ENCODE measurements around the gene PPP1R10. TPM values are rescaled to one million over a fixed set of nuclear protein-coding genes. Genes with fewer than 3 reads are reported as not detected.

The PPP1R10 gene
- total and polyA plus RNA-seq, 2 of the 13 experiments (the other 11 are each of a cell fraction or from before 2014, with no cell fraction given) = 26.3 to 38.4 TPM

GRCh38 chr6:30646450-30647241 lies 29.6 kb upstream of the PPP1R10 start, which contains the start of gene C6orf136 (continued):
- TF ChIP-seq ZNF513 (CRISPR knock-in tag; conservative IDR thresholded peaks at IDR 0.05) (no peak), MYNN (CRISPR knock-in tag; IDR thresholded peaks at IDR 0.05; ENCODE audit: low read depth) (peak; percentile 82; the same call in 1 of the 2 replicates), MAF1 (CRISPR knock-in tag; IDR thresholded peaks at IDR 0.05; ENCODE audit: borderline replicate concordance) (no peak), TP53 (CRISPR knock-in tag; conservative IDR thresholded peaks at IDR 0.05) (no peak), MAZ (IDR thresholded peaks at IDR 0.05; ENCODE audit: borderline replicate concordance, low read depth, low read length) (peak; percentile 82; the same call in 1 of the 2 replicates), MAZ (CRISPR knock-in tag; IDR thresholded peaks at IDR 0.05; ENCODE audit: low read depth) (no peak), ATM (IDR thresholded peaks at IDR 0.05; ENCODE audit: borderline replicate concordance) (no peak), PHF21A (CRISPR knock-in tag; IDR thresholded peaks at IDR 0.05) (no peak), ZFP37 (CRISPR knock-in tag; IDR thresholded peaks at IDR 0.05; ENCODE audit: borderline replicate concordance) (no peak), AGO2 (optimal IDR thresholded peaks at IDR 0.05; ENCODE audit: low read depth, low read length) (no peak), ZNF850 (CRISPR knock-in tag; conservative IDR thresholded peaks at IDR 0.05) (no peak), PPARG (CRISPR knock-in tag; conservative IDR thresholded peaks at IDR 0.05) (no peak), DNMT3B (CRISPR knock-in tag; conservative IDR thresholded peaks at IDR 0.05) (no peak; the same call in 1 of the 2 replicates), SP2 (CRISPR knock-in tag; IDR thresholded peaks at IDR 0.05) (no peak), ZNF484 (CRISPR knock-in tag; IDR thresholded peaks at IDR 0.05; ENCODE audit: borderline replicate concordance, low read depth) (no peak)
- TF ChIP-seq, protein P1, sequence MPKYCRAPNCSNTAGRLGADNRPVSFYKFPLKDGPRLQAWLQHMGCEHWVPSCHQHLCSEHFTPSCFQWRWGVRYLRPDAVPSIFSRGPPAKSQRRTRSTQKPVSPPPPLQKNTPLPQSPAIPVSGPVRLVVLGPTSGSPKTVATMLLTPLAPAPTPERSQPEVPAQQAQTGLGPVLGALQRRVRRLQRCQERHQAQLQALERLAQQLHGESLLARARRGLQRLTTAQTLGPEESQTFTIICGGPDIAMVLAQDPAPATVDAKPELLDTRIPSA (CRISPR knock-in tag; IDR thresholded peaks at IDR 0.05; ENCODE audit: borderline replicate concordance) = peak; percentile 6; the same call in 1 of the 2 replicates
- TF ChIP-seq, protein P2, sequence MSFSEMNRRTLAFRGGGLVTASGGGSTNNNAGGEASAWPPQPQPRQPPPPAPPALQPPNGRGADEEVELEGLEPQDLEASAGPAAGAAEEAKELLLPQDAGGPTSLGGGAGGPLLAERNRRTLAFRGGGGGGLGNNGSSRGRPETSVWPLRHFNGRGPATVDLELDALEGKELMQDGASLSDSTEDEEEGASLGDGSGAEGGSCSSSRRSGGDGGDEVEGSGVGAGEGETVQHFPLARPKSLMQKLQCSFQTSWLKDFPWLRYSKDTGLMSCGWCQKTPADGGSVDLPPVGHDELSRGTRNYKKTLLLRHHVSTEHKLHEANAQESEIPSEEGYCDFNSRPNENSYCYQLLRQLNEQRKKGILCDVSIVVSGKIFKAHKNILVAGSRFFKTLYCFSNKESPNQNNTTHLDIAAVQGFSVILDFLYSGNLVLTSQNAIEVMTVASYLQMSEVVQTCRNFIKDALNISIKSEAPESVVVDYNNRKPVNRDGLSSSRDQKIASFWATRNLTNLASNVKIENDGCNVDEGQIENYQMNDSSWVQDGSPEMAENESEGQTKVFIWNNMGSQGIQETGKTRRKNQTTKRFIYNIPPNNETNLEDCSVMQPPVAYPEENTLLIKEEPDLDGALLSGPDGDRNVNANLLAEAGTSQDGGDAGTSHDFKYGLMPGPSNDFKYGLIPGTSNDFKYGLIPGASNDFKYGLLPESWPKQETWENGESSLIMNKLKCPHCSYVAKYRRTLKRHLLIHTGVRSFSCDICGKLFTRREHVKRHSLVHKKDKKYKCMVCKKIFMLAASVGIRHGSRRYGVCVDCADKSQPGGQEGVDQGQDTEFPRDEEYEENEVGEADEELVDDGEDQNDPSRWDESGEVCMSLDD (CRISPR knock-in tag; IDR thresholded peaks at IDR 0.05; ENCODE audit: borderline replicate concordance) = no peak
- TF ChIP-seq, protein P3, sequence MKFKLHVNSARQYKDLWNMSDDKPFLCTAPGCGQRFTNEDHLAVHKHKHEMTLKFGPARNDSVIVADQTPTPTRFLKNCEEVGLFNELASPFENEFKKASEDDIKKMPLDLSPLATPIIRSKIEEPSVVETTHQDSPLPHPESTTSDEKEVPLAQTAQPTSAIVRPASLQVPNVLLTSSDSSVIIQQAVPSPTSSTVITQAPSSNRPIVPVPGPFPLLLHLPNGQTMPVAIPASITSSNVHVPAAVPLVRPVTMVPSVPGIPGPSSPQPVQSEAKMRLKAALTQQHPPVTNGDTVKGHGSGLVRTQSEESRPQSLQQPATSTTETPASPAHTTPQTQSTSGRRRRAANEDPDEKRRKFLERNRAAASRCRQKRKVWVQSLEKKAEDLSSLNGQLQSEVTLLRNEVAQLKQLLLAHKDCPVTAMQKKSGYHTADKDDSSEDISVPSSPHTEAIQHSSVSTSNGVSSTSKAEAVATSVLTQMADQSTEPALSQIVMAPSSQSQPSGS (CRISPR knock-in tag; IDR thresholded peaks at IDR 0.05) = no peak
- TF ChIP-seq, protein P4, sequence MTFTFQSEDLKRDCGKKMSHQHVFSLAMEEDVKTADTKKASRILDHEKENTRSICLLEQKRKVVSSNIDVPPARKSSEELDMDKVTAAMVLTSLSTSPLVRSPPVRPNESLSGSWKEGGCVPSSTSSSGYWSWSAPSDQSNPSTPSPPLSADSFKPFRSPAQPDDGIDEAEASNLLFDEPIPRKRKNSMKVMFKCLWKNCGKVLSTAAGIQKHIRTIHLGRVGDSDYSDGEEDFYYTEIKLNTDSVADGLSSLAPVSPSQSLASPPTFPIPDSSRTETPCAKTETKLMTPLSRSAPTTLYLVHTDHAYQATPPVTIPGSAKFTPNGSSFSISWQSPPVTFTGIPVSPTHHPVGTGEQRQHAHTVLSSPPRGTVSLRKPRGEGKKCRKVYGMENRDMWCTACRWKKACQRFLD (CRISPR knock-in tag; IDR thresholded peaks at IDR 0.05; ENCODE audit: borderline replicate concordance) = no peak
- TF ChIP-seq, protein P5, sequence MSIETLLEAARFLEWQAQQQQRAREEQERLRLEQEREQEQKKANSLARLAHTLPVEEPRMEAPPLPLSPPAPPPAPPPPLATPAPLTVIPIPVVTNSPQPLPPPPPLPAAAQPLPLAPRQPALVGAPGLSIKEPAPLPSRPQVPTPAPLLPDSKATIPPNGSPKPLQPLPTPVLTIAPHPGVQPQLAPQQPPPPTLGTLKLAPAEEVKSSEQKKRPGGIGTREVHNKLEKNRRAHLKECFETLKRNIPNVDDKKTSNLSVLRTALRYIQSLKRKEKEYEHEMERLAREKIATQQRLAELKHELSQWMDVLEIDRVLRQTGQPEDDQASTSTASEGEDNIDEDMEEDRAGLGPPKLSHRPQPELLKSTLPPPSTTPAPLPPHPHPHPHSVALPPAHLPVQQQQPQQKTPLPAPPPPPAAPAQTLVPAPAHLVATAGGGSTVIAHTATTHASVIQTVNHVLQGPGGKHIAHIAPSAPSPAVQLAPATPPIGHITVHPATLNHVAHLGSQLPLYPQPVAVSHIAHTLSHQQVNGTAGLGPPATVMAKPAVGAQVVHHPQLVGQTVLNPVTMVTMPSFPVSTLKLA (IDR thresholded peaks at IDR 0.05) = no peak
